DMS53 treated with DMSO at 0.1 percent for 48 hours (cell line): ENCODE data around the gene GPR89A.
"Not testable (repeated sequence)": the region's sequence is repeated elsewhere in the genome, so short reads cannot be mapped to it uniquely, and the experiment has no call there.

Source experiments
- DNase-seq: peaks from one replicate; lab custom pipeline; 2025; ENCODE audit not compliant: unreplicated experiment; lab: John Stamatoyannopoulos, UW

The GPR89A gene

DNA sequence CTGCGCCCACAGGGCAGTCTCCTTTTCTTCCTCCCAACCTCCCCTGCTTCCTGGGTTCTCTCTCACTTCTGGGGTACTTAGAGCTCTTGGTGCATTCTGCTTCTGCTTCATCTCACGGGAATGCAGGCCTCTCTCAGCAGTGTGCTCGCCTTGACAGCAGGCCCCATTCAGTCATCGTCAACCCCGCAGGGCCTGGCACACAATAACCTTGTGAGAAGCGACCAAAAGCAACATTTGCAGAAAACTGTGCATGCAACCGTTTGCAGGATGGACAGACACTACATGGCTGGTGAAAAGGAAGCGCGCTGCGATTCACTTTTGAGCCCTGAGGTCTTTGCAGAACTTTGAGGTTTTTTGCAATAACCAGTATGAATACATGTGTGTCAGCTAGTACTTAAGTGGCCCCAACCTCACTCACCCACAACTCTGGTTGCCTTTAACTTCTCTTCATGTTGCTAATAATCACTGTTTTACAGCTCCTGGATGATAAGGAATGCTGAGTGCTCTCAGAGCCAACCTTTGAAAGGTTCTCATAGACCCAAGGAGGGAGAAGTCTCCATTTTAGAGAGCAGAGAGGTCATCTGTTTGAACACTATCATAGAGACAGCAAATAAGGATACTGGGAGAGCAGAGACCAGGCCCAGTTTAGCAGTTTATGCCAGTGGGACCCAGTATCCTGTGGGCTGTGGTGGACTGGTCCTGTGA is 109.0 kb downstream of the GPR89A start:
- DNase-seq, result no peak

GRCh38 chr1:145717833-145718232 is 110.0 kb downstream of the GPR89A start:
- no peak for DNase-seq

GRCh38 chr1:145718465-145718864 is 110.7 kb downstream of the GPR89A start:
- DNase-seq, result not testable (repeated sequence)

DNA sequence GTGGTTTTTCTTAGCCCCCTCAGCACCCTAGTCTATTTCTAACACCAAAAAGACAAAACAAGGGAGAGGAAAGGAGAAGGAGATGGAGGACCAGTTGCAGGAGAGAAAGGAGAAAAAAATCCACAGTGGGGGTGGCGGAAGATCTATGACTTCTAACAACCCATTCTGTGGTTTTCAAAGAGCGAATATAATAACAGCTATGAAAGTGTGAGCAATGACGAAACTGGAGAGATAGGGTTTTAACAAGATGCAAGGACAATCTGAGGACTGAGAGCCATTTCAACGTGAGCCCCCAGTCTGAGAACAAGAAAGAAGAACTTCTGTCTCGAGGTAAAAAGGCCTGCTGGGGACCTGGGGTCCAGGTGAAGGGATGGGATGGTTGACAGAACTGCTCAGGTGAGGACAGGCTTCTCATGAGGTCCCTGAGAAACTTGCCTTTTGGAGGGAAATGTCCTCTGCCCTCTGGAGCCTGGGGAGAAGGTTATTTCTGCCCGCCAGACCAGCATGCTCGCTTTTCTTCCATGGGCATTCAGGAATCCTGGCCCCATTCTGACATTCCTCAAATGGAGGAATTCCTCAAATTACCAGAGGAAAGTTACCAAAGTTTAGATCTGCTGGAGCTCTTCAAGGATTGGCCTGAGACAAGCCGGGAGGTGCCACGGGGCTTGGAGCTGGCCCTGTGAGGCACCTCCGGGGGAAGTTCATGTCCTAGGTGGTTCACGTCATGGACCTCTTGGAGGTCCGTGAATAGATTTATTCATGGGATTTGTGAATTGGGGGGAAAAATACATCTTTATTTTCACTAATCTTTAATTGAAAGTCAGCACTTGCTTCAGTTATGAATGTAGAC is 111.7 kb downstream of the GPR89A start, which contains the start of gene CD160:
Gene CD160, plus strand, starts transcription at position 270 of the 850 bp plus-strand sequence. CDS start 8,829 bp downstream, outside the sequence.
- DNase-seq, result no peak
